HG03103 (cell line): Measurements from ENCODE around the gene KLRC3.
"Not testable (repeated sequence)": the region's sequence is repeated elsewhere in the genome, so short reads cannot be mapped to it uniquely, and the experiment has no call there.

Experiments
- ATAC-seq: cut with Tn5 transposase; IDR thresholded peaks from one replicate; pipeline ENCODE4 v1.9.1; 2021; ENCODE audit warnings: low read depth; ENCODE audit not compliant: unreplicated experiment

Gene KLRC3

GRCh38 chr12:10420334-10420733 lies at the start of gene KLRC3:
Gene KLRC3 (minus strand): TSS chr12:10420595. CDS start chr12:10420550, 45 bp downstream.
- not testable (repeated sequence) for ATAC-seq

- ATAC-seq = no peak
Observed at GRCh38 chr12:10469701-10470100, 49.3 kb upstream of the KLRC3 start.

GRCh38 chr12:10466311-10466710 lies 45.9 kb upstream of the KLRC3 start:
- ATAC-seq = no peak

GRCh38 chr12:10457760-10458159 lies 37.4 kb upstream of the KLRC3 start:
- no peak for ATAC-seq

GRCh38 chr12:10456856-10457255 lies 36.5 kb upstream of the KLRC3 start:
- no peak for ATAC-seq

- ATAC-seq = no peak
Observed at GRCh38 chr12:10455766-10456165, 35.4 kb upstream of the KLRC3 start.

- no peak for ATAC-seq
Observed at GRCh38 chr12:10454531-10454930, 34.1 kb upstream of the KLRC3 start.

GRCh38 chr12:10453156-10453555 lies 32.8 kb upstream of the KLRC3 start, which contains the start of gene KLRC1:
Gene KLRC1 (minus strand): TSS chr12:10453377. CDS start chr12:10451156, 2,221 bp downstream.
- no peak for ATAC-seq

- no peak for ATAC-seq
Observed at GRCh38 chr12:10448236-10448635, 27.8 kb upstream of the KLRC3 start.

GRCh38 chr12:10446052-10446451 lies 25.7 kb upstream of the KLRC3 start:
- not testable (repeated sequence) for ATAC-seq

- ATAC-seq = not testable (repeated sequence)
Observed at GRCh38 chr12:10441144-10441543, 20.7 kb upstream of the KLRC3 start.

GRCh38 chr12:10439608-10440274 lies 19.3 kb upstream of the KLRC3 start:
- not testable (repeated sequence) for ATAC-seq

GRCh38 chr12:10437601-10438000 lies 17.2 kb upstream of the KLRC3 start:
- ATAC-seq = not testable (repeated sequence)

GRCh38 chr12:10435816-10436215 lies 15.4 kb upstream of the KLRC3 start, which contains the start of gene KLRC2:
Gene KLRC2 (minus strand): TSS chr12:10436010. CDS start chr12:10435986, 24 bp downstream.
- not testable (repeated sequence) for ATAC-seq

- not testable (repeated sequence) for ATAC-seq
Observed at GRCh38 chr12:10430623-10431022, 10.2 kb upstream of the KLRC3 start.

- not testable (repeated sequence) for ATAC-seq
Observed at GRCh38 chr12:10425938-10426337, 5.5 kb upstream of the KLRC3 start.

GRCh38 chr12:10424260-10424899 lies 4.0 kb upstream of the KLRC3 start:
- ATAC-seq = not testable (repeated sequence)

GRCh38 chr12:10422159-10422558 lies 1.8 kb upstream of the KLRC3 start:
- not testable (repeated sequence) for ATAC-seq

GRCh38 chr12:10409392-10409791 lies 11.0 kb downstream of the KLRC3 start, which contains the start of gene KLRC4:
Gene KLRC4 (minus strand): TSS chr12:10409757. CDS start chr12:10409575, 182 bp downstream.
- ATAC-seq = no peak

- ATAC-seq = no peak
Observed at GRCh38 chr12:10408842-10409241, 11.6 kb downstream of the KLRC3 start.

- ATAC-seq = no peak
Observed at GRCh38 chr12:10406725-10407124, 13.7 kb downstream of the KLRC3 start.

- ATAC-seq = no peak
Observed at GRCh38 chr12:10405294-10405693, 15.1 kb downstream of the KLRC3 start.
